ENCODE data around the gene STK32B. TPM values are rescaled to one million over a fixed set of nuclear protein-coding genes. Genes with fewer than 3 reads are reported as not detected.
"Not testable (repeated sequence)": the region's sequence is repeated elsewhere in the genome, so short reads cannot be mapped to it uniquely, and the experiment has no call there.

STK32B gene
- total RNA-seq, 1 donor from 2014 or later, result not detected

DNA sequence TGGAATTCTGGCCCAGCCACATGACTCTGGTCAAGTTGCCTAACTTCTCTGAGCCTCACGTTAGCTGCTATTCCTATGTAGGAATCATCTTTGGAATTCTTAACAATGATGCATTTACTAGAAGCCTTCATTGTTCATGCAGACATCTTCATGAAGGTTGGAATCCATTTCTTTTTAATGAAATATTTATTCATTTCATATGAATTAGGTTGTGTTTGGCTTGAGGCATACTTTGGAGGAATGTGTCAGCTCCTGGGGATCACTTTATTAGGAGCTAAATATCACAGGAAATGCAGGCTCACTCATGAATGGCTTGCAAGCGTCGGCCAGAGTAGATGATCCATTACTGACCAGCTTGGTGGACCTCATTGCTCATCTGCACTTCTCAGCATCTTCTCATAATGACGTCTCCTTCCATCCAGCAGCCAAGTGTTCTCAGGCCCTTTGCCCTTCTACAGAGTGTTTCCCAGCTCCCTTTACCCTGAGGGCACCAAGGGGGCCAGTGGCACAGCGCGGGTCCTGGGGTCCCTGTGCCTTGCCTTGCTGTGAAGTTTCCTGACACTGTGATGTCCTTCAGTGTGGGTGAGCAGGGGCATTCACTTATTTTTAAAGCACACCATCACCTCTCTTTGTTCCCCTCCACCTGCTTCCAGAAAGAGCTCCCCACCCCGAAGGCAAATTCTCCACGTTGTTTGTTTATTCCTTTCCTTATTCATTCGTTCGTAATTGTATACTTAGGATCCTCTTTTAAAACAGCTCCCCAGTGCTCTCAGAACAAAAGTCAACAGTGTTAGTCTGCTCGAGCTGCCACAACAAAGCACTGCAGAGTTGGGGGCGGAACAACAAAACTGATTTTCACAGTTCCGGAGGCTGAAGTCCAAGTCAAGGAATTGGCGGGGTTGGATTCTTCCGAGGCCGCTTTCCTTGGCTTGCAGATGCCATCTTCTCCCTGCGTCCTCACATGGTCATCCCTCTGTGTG is 106.8 kb downstream of the STK32B start:
- intact Hi-C loops (cut with micrococcal nuclease), result no loop called here

DNA sequence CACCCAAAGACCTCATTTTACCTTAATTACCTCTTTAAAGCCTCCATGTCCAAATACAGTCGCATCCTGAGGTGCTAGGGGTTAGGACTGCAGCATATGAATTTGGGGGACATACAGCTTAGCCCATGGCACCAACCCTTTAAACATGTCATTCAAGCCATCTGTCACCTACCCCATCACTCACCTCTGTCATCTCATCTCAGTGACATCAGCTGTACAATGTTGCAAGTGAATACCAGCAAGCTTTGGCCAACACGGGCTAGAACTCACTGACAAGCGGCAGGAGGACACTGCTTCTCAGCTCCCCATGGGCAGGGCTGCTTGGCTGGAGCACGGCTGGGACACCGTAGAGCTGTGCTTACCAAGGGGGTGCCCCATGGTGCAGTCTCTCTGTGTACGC is 107.5 kb downstream of the STK32B start:
- intact Hi-C loops (cut with micrococcal nuclease), result no loop called here

DNA sequence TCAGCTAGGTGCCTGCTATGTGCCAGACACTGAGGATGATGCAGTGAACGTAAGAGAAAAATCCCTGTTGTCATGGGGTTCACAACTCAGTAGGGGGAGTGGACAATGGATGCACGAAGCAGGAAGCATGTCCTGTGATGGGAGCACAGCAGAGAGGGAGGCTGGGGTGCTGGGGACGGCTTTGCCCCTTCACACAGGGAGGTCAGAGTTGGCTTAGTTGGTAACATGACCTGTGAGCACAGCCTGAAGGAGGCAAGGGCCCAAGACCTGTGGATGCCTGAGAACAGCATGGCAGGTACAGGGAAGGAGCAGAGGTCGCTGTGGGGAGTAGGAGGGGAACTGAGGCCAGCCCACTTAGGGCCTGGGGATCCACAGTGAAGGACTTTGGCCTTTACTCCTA is 109.4 kb downstream of the STK32B start:
- intact Hi-C loops (cut with micrococcal nuclease), result no loop called here

DNA sequence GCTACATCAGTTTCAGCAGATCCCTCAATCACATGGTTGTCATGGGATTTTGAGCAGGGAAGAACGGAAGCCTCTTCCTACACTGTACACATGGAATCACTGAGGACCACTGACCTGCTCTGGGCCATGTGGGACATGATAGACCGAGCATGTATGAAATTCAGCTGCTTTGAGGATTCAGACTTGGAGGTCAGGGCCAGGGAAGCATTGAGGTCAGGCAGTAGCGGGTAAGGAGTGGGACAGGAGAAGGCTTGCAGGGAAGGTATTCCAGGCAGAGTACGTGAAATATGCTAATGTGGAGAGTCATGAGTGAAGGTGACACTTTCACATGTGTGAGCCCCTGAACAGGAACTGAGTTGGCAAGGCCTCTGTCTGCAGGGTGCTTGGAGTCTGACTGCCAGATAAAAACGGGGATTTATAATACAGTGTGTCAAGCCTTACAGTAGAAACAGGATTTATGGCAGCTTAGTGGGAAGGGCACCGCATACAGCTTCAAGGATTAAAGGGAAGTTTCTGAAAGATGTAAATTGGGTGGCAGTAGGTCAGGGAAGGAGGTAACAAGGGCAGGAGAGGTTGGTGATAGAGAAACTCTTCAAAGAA is 111.7 kb downstream of the STK32B start:
- intact Hi-C loops (cut with micrococcal nuclease), result no loop called here

DNA sequence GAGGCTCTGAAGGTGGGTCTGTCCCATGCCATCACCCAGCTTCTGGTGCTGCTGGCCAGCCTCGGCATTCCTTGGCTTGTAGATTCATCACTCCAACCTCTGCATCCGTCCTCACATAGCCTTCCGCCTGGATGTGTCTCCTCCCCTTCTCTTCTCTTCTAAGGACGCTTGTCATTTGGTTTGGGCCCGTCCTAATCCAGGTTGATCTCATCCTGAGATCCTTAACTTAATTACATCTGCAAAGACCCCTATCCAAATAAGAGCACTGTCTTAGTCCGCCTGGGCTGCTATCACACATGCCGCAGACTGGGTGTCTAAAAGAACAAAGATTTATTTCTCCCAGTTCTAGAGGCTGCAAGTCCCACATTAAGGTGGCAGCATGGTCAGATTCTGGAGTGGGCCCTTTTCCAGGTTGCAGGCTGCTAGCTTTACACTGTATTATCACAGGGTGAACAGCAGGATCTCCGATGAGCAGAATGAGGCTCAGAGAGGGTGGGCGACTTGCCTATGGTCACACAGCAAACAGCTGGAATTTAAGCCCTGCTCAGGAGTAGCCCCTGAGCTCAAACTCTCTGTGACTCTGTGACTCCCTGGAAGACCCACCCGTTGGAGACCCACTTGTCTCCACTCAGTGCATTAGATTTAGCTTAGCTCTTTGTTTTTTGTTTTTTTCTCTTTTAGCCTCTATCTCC is 113.1 kb downstream of the STK32B start:
- intact Hi-C loops (cut with micrococcal nuclease), result no loop called here

DNA sequence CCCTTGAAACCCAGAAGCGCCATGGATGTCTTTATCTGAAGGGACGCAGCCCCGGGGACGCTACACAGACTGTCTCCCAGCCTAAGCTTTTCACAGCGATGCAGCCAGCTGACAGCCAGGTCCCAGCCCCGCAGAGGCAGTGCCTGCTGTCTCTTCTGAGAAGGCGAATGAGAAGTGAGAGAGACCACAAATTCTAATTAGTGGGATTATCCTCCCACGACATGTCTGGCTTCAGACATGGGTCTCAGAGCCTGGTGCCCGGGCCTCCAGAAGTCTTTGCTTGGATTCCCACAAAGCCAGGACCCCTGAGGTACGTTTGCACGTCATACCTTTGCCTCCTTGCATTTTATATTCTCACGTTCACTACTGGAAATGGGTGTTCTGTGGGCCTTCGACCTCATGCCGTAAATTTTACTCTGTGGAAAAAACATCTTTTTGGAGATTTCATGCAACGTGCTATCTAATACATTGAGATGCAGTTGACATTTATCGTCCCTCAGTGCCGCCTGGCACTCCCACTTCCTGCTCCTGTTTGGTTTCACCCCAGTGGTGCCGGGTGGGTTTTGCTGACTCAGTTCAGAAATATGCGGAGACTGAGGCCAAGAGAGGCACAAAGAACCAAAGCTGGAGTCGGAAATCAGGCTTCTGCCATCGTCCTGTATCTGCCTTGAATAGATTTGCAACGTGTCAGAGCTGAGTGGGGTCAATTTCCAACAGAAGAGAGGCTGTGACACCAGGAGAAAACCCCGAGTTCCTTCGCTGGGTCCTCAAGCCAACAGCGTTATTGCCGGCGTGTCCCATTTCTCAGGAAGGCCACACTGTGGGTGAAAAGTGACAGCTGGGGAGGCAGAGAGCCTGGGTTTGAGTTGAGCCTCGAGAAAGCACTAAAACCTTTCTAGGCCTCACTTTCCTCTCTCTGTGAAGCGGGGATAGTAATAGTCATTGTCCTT is 114.4 kb downstream of the STK32B start:
- intact Hi-C loops (cut with micrococcal nuclease), result no loop called here

DNA sequence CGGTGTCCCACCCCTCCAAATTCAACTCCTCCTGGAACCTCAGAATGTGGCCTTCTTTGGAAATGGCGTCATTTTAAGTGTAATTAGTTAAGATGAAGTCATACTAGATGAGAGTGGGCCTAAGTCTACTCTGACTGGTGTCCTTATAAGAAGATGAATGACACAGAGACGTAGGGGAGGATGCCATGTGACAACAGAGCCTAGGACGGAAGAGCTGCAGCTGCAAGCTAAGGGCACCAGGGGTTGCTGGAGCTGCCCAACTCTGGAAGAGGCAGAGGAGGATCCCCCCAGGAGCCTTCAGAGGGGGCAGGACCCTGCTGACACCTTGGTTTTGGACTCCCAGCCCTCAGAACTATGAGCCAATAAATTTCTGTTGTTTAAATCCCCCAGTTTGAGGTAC is 115.1 kb downstream of the STK32B start:
- intact Hi-C loops (cut with micrococcal nuclease), result no loop called here

DNA sequence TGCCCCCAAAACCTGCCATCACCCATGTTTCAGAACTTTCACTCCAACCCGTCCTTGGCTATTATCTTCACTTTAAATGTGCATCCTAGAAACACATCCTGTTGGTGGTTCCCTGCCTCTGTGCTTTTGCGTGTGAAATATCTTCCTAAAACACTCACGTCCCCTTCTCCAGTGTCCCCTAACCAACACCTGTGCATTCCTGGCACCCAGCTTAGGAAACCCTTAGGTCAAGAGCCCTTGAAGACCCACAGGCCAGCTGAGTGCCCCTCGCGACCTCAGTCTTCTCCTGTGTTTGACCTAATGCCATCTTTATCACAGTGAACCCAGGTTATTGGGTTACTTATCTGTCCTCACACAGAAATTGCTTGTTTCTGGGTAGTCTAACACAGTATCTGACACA is 117.6 kb downstream of the STK32B start:
- intact Hi-C loops (cut with micrococcal nuclease), result no loop called here

DNA sequence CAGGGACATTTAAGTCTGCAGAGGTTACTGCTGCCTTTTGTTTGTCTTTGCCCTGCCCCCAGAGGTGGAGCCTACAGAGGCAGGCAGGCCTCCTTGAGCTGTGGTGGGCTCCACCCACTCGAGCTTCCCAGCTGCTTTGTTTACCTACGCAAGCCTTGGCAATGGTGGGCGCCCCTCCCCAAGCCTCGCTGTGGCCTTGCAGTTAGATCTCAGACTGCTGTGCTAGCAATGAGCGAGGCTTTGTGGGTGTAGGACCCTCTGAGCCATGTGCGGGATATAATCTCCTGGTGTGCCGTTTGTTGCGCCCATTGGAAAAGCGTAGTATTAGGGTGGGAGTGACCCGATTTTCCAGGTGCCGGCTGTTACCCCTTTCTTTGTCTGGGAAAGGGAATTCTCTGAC is 124.6 kb downstream of the STK32B start:
- intact Hi-C loops (cut with micrococcal nuclease), result not testable (repeated sequence)

DNA sequence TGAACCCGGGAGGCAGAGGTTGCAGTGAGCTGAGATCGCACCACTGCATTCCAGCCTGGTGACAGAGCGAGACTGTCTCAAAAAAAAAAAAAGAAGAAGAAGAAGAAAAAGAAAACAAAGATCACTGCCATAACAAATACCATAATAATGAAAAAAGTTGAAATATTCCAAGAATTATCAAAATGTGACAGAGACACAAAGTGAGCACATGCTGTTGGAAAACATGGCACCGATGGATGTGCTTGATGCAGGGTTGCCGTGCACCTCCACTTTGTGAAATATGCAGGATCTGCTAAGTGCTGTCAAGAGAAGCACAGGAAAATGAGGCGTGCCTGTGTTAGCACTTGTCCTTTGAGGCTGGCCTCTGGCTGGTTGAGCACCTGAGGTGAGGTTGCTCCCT is 133.3 kb downstream of the STK32B start:
- intact Hi-C loops (cut with micrococcal nuclease), result no loop called here

DNA sequence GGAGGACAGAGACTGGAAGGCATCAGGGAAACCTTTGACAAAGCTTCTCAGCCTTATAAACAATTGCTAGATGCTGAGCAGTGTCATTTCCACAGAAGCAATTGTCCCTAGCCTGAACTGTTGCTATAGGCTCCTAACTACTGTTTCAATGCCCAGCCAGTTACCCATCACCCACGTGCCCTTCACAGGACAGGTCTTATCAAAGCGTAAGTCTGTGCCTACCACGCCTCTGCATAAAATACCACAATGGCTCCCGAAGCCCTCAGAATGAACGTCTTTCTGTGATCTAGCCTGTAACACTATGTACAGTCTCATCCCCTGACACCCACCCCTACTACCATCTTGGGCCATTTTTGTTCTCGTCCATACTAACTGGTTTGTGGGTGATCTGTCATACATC is 134.3 kb downstream of the STK32B start:
- intact Hi-C loops (cut with micrococcal nuclease), result no loop called here

DNA sequence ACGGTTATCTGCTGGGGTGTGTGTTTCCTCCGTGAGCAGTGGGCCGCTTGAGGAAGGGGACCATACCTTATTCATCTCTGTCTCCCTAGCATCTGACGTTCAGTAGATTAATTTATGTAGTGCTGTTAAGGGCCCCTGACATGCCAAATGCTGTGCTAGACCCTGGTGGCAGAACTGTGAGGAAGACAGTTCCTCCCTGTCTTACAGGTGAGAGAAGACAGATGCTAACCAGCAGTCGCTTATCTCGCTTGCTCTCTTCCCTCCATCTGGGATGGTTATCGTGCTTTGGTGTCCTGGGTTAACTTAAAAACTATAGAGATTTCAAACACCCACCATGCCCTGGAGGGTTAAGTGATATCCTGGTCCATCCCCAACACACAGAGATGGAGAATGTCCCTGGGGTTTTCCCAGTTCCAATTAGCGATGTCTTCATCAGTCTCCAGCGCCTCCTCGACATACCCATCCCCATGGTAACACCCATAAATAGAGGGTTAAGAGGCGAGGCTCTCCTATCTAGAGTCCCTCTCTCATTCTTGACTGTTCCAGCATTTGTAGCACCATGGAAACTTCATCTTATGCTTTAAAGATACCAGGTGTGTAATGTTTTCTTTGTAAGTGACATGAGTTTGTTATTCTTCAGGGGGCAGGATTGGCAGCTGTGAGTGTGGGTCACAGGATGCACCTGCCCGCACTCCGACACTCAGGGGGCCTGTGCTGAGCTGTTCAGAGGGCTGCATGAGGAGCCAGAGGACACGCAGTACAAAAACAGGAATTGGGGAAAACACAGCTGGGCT is 135.2 kb downstream of the STK32B start:
- intact Hi-C loops (cut with micrococcal nuclease), result no loop called here

DNA sequence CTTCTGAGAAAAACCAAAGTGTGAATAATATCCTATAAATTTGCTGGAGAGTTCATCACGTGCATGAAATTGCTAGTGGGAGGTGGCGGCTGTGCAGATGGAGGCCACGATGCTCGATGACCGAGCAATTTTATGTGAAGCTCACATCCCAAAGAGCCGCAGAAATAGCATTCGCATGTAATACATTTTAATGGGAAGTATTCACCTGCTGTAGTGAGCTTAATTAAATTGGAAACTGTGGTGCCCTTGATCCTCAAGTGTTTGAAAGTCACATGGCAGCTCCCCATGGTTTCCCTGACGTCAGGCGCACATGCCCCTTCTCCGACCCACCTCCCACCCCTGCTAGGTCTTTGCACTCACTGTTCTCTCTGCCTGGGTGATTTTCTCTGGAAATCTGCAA is 136.8 kb downstream of the STK32B start:
- intact Hi-C loops (cut with micrococcal nuclease), result no loop called here

DNA sequence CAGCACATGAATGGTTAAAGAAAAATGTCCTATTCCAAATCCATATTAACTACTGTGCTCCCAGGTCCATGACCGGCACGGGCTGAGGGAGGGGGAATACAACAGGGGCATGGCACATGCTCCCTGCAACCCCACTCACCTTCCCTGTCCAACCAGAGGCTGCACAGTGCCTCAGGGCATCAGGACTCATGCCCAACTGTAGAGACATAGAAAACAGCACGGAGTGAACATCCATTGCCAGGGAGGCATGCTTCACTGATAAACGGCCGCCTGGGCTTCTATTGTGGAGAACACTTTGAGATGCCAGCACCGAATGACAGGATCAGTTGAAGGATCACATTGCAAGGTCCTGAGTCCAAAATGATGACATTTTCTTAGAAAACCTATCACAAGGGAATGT is 140.6 kb downstream of the STK32B start:
- intact Hi-C loops (cut with micrococcal nuclease), result no loop called here

DNA sequence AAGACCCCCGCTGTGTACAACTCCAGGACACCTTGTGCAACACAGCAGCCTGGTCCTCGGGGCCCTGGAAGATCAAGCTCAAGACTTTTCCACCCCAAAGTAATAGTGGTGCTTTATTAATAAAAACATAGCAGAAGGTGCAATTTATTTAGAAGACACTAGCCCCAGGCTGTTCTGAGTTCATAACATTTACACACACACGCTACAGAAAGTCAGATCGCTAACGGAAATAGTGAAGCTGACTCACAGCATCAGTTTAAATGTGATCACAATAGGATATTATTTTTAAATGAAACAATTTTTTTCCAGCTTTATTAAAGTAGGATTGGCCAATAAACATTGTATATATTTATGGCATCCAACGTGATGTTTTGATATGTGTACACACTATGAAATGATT is 141.0 kb downstream of the STK32B start:
- intact Hi-C loops (cut with micrococcal nuclease), result no loop called here

DNA sequence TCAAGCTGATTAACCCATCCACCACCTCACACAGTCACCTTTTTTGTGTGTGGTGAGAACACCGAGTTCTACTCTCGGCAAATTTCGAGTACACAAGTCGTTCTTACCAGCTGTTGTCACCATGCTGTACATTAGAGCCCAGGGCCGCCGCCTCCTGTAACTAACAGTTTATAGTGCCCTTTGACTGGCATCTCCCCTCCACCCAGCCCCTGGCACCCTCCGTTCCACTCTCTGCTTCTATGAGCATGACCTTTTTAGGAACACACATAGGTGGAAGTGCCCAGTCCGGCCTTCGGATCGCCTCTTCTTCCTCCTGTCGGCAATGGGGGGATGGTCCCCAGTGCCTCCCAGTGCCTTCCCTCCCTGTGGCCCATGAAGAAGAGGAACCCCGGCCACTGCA is 141.4 kb downstream of the STK32B start:
- intact Hi-C loops (cut with micrococcal nuclease), result no loop called here

DNA sequence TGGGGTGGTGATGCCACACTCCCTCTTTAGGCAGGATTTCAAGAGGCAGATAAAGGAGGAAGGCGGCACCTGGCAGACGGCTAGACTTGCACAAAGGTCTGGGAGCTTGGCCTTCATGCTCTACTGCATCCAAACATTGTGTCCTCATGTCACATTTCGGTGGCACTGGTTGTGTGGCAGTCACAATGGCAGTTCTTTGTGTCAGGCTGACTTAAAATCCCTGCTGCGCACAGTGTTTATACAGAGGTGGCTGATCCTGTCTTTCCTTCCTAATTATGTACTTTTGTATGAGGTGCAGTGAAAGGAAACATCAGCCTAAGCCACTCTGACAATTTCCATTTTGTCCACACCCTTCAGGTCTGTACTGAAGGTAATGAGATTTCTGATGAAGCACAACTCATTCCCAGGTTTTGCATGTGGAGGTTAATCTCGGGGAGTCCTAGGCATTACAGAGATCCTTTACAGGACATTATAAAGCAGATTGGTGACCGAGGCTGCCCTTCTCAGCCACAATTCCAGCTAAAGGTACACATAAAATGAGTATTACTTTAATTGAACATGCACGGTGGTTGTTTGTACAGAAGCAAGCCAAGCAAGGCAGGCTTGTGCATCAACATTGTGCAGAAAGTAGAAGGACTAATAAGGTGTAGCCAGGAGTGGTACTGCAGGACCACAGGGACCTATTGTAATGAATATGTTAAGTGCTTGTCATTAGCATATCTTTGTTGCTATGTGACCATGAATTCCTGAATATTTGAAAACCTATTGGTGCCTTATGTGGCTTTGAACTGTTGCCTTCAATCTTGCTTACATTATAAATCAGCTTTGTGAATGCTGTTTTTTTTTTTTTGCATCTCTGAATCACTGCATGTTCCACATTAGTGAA is 147.6 kb downstream of the STK32B start:
- intact Hi-C loops (cut with micrococcal nuclease), result no loop called here

DNA sequence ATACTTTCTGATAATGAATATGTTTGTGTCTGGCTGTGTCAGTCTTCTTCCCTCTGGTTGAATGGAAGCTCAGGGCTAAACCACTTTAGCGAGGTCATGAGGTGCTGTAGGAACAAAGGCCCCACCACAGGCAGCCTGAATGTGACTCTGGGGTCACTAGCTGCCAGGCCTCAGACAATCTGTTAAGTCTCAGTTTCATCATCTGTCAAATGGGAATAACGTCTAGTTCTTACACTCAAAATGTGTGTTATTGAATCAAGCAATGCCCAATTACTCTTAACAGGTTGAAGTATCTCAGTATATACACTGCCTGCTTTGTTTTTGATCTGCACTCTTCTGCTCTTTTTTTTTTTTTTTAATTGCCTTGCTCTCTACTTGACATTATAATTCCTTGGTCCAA is 148.6 kb downstream of the STK32B start:
- intact Hi-C loops (cut with micrococcal nuclease), result no loop called here

DNA sequence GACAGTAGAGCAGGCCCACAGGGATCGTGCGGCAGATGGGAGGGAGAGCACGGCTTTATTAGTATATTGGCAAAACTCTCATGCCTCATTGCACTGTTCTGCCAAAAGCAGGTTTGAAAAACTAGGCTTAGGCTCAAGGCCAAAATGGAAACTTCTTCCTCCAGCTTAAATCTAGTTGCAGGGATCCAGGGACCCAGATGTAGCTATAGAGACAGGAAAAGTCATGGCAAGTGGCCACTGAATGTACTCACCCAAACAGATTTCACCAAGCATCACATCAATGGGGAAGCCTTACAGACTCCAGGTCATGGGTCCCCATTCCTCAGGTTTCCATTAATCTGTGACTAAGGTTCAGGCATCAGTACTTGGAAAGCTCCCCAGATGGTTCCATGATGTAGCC is 149.2 kb downstream of the STK32B start:
- intact Hi-C loops (cut with micrococcal nuclease), result no loop called here

Measured in T-helper 2 cell treated with Interferon-gamma antibody and Interleukin-4, amounts not matched to agents 100 ng/mL and 5 ng/mL, for 36 hours (primary cell).